HepG2 (cell line): ENCODE data around the gene CCDC91. TPM values are rescaled to one million over a fixed set of nuclear protein-coding genes. Genes with fewer than 3 reads are reported as not detected.

Source experiments
- ATAC-seq: fragments of 200-7000 bp; cut with Tn5 transposase; 3 replicates; pipeline ENCODE4 v1.9.1; 2020; ENCODE audit warnings: mild to moderate bottlenecking, moderate library complexity
- BruUV-seq: library from RNA; stranded (reverse); fragments of 400-500 nt; replicated peaks from 2 replicates; lab custom pipeline; 2021; lab: Mats Ljungman, UMichigan
- CTCF ChIA-PET: fragments of 300-600 bp; formaldehyde crosslinking; extraction: SDS; loops from one replicate; lab custom pipeline; 2021; ENCODE audit warnings: low total read pairs, inconsistent platforms, low intra/inter-chr PET ratio; lab: Yijun Ruan, JAX
- POLR2A ChIA-PET: fragments of 350-600 bp; sonication (Branson Sonifier 250); formaldehyde crosslinking; loops from one replicate; lab custom pipeline; 2020; ENCODE audit warnings: antibody characterized with exemption, inconsistent platforms; lab: Yijun Ruan, JAX
- DNase-seq: peaks from one replicate; pipeline ENCODE4 v3.0.0-alpha.2; 2015; ENCODE audit warnings: low spot score
- FAIRE-seq: peaks from 3 replicates; lab custom pipeline; 2011; peaks lifted over from hg19 to GRCh38; lab: Jason Lieb, UNC
- H2AFZ ChIP-seq: one replicate; pipeline ENCODE4 v1.6.1; 2011; ENCODE audit warnings: low read length, inconsistent platforms
- H3K27ac ChIP-seq: fragments of 300-600 bp; 3 replicates; pipeline ENCODE4 v1.8.0; 2011; ENCODE audit warnings: mixed run types, mild to moderate bottlenecking, mixed read lengths, low read length, inconsistent platforms; ENCODE audit not compliant: insufficient read depth; ENCODE audit errors: extremely low read length
- H3K27me3 ChIP-seq, 2 experiments: fragments of 200-600 bp in 1 of 2; 2 replicates in 1 of 2; 3 replicates in 1 of 2; pipeline versions ENCODE4 v1.6.0 to v1.8.0; 2011; ENCODE audit warnings: low read length in 2 of 2, mild to moderate bottlenecking in 2 of 2, moderate library complexity in 2 of 2, inconsistent platforms in 1 of 2; ENCODE audit not compliant: insufficient read depth in 2 of 2, control insufficient read depth in 1 of 2
- H3K36me3 ChIP-seq, 2 experiments: fragments of 200-600 bp in 1 of 2; replicated peaks in 1 of 2; 2 replicates in 1 of 2; 3 replicates in 1 of 2; pipeline versions ENCODE4 v1.5.1 to v1.8.0; 2011; ENCODE audit warnings: low read length in 2 of 2, inconsistent platforms in 1 of 2; ENCODE audit not compliant: insufficient read depth in 2 of 2, control insufficient read depth in 1 of 2
- H3K4me1 ChIP-seq: 2 replicates; pipeline ENCODE4 v1.5.1; 2012; ENCODE audit warnings: low read length, inconsistent platforms; ENCODE audit not compliant: insufficient read depth
- H3K4me2 ChIP-seq: 2 replicates; pipeline ENCODE4 v1.6.0; 2011; ENCODE audit warnings: low read depth, low read length, inconsistent platforms
- H3K4me3 ChIP-seq, 3 experiments: fragments of 200-600 bp in 1 of 3; sonication (generic), shearing (Covaris generic) in 1 of 3; replicated peaks in 1 of 3; 2 replicates each; pipeline ENCODE4 v1.5.1; 2011 to 2016; ENCODE audit warnings: low read length in 3 of 3, inconsistent platforms in 2 of 3, low read depth in 2 of 3, mild to moderate bottlenecking in 2 of 3, control low read depth in 1 of 3, mixed read lengths in 1 of 3; ENCODE audit not compliant: insufficient read depth in 1 of 3
- H3K79me2 ChIP-seq: one replicate; pipeline ENCODE4 v1.6.1; 2011; ENCODE audit warnings: low read length, inconsistent platforms; ENCODE audit not compliant: insufficient read depth
- H3K9ac ChIP-seq: 2 replicates; pipeline ENCODE4 v1.6.0; 2011; ENCODE audit warnings: mild to moderate bottlenecking, low read depth, low read length, inconsistent platforms; ENCODE audit not compliant: insufficient read depth
- H3K9me3 ChIP-seq: 2 replicates; pipeline ENCODE4 v1.5.1; 2012; ENCODE audit warnings: mild to moderate bottlenecking, low read length
- H4K20me1 ChIP-seq: 2 replicates; pipeline ENCODE4 v1.6.0; 2011; ENCODE audit warnings: inconsistent platforms, mild to moderate bottlenecking, low read length, moderate library complexity; ENCODE audit not compliant: insufficient read depth
- ARNTL ChIP-seq: sonication (generic); formaldehyde crosslinking; IDR thresholded peaks from 2 replicates; pipeline ENCODE4 v1.4.0; 2020; ENCODE audit warnings: mild to moderate bottlenecking, missing genetic modification reagents
- ATF4 ChIP-seq, 2 experiments: fragments of 450-650 bp in 1 of 2; sonication (generic) in 1 of 2; formaldehyde crosslinking; IDR thresholded peaks; 2 replicates each; pipeline versions ENCODE4 v1.5.0 to v1.8.0; 2020 to 2022; ENCODE audit warnings: mild to moderate bottlenecking in 1 of 2, missing genetic modification reagents in 1 of 2
- ATF7-NPFF ChIP-seq: sonication (generic); formaldehyde crosslinking; IDR thresholded peaks from 2 replicates; pipeline ENCODE4 v1.8.1; 2023; ENCODE audit warnings: mild to moderate bottlenecking, low read depth, missing genetic modification reagents, moderate library complexity
- JUN ChIP-seq: sonication (generic); formaldehyde crosslinking; IDR thresholded peaks from 2 replicates; pipeline ENCODE4 v1.4.0; 2020; ENCODE audit warnings: mild to moderate bottlenecking, missing genetic modification reagents
- KAT7 ChIP-seq: IDR thresholded peaks from 2 replicates; pipeline ENCODE4 v1.6.1; 2018; ENCODE audit warnings: borderline replicate concordance, missing compliant biosample characterization
- KDM5B ChIP-seq: sonication (generic); formaldehyde crosslinking; IDR thresholded peaks from 2 replicates; pipeline ENCODE4 v1.4.0; 2020; ENCODE audit warnings: missing genetic modification reagents, mild to moderate bottlenecking, borderline replicate concordance
- MAX ChIP-seq: IDR thresholded peaks from 2 replicates; pipeline ENCODE4 v1.6.1; 2012; ENCODE audit warnings: inconsistent platforms
- MED8 ChIP-seq: sonication (generic); formaldehyde crosslinking; IDR thresholded peaks from 2 replicates; pipeline ENCODE4 v1.8.1; 2023; ENCODE audit warnings: mild to moderate bottlenecking, missing genetic modification reagents; ENCODE audit not compliant: insufficient replicate concordance
- RFXAP ChIP-seq: sonication (generic); formaldehyde crosslinking; IDR thresholded peaks from 2 replicates; pipeline ENCODE4 v1.4.0; 2020; ENCODE audit warnings: missing genetic modification reagents, borderline replicate concordance
- SRSF1 ChIP-seq: fragments of 200-400 bp; formaldehyde crosslinking; optimal IDR thresholded peaks from 2 replicates; pipeline ENCODE3; 2017; ENCODE audit warnings: mild to moderate bottlenecking, low read depth, low read length, moderate library complexity
- TBP ChIP-seq: sonication (generic); formaldehyde crosslinking; IDR thresholded peaks from 2 replicates; pipeline ENCODE4 v1.5.0; 2020; ENCODE audit warnings: missing genetic modification reagents
- TBX3 ChIP-seq: fragments of 450-650 bp; IDR thresholded peaks from 2 replicates; pipeline ENCODE4 v1.6.1; 2017; ENCODE audit warnings: antibody characterized with exemption, mild to moderate bottlenecking, inconsistent platforms, borderline replicate concordance
- U2AF1 ChIP-seq: fragments of 200-400 bp; formaldehyde crosslinking; optimal IDR thresholded peaks from 2 replicates; pipeline ENCODE3; 2017; ENCODE audit warnings: mild to moderate bottlenecking, low read depth, low read length
- ZBTB1 ChIP-seq: sonication (generic); formaldehyde crosslinking; IDR thresholded peaks from 2 replicates; pipeline ENCODE4 v1.4.0; 2020; ENCODE audit warnings: missing genetic modification reagents, borderline replicate concordance
- ZBTB10 ChIP-seq: sonication (generic); formaldehyde crosslinking; IDR thresholded peaks from 2 replicates; pipeline ENCODE4 v1.4.0; 2020; ENCODE audit warnings: missing genetic modification reagents, borderline replicate concordance
- ZNF224 ChIP-seq: sonication (generic); formaldehyde crosslinking; IDR thresholded peaks from 2 replicates; pipeline ENCODE4 v1.5.0; 2020; ENCODE audit warnings: mild to moderate bottlenecking, missing genetic modification reagents
- ZNF234 ChIP-seq: sonication (generic); formaldehyde crosslinking; conservative IDR thresholded peaks from 2 replicates; pipeline ENCODE4 v1.5.1; 2020; ENCODE audit warnings: mild to moderate bottlenecking, missing genetic modification reagents
- WGBS: methylation state at CpG from one replicate; pipeline ENCODE4 v1.1.6; 2017; ENCODE audit warnings: low lambda C conversion rate; 5-methylcytosine and 5-hydroxymethylcytosine counted together
- in situ Hi-C: cut with HindIII; loops from 2 replicates; pipeline ENCODE4 v1.10.0; 2017; ENCODE audit warnings: low pct_unique_long_range_greater_than_20kb; ENCODE audit not compliant: extremely low pct_ligation_motif_present
- intact Hi-C: fragments of 100-400 bp; cut with micrococcal nuclease; formaldehyde crosslinking; loops from one replicate; pipeline ENCODE4 v1.10.0; 2022; ENCODE audit not compliant: unreplicated experiment
- polyA plus RNA-seq, 8 experiments: library from polyadenylated mRNA; depleted of rRNA in 3 of 8; stranded (reverse) in 7 of 8; unstranded in 1 of 8; fragments of >200 nt; fragmentation: Illumina TruSeq in 4 of 8; extraction: Trizol in 4 of 8; gene quantifications; 2 replicates each; pipeline versions ENCODE4 v1.2.1 to v1.2.3, GENCODE V29; 2011 to 2016; ENCODE audit warnings: low read depth in 4 of 8, missing spikeins in 1 of 8, mixed read lengths in 1 of 8; ENCODE audit not compliant: insufficient read depth in 1 of 8
- total RNA-seq, 5 experiments: library from RNA; depleted of rRNA; stranded (reverse); fragments of >200 nt; fragmentation: Illumina TruSeq; extraction: Trizol; gene quantifications; 2 replicates each; pipeline ENCODE4 v1.2.3, GENCODE V29; 2016; ENCODE audit warnings: low read depth in 1 of 5

Gene CCDC91
- total and polyA plus RNA-seq, 2 of the 13 experiments (the other 11 are each of a cell fraction or from before 2014, with no cell fraction given) = 9.8 to 15.8 TPM

- no peak for TF ChIP-seq ATF4 (CRISPR knock-in tag; IDR thresholded peaks at IDR 0.05)
- TF ChIP-seq ZBTB1 (CRISPR knock-in tag) = no peak
- TF ChIP-seq ARNTL = no peak
Observed at GRCh38 chr12:28149279-28149678, 41.0 kb upstream of the CCDC91 start (continued).

GRCh38 chr12:28156362-28156761 lies 33.9 kb upstream of the CCDC91 start:
- ChIA-PET CTCF (no interaction called here), POLR2A (no interaction called here)
- WGBS = 0% methylated on average over 1 of the region's 1 CpG
- DNase-seq (no peak), FAIRE-seq (no peak), ATAC-seq (no peak)
- Histone ChIP-seq H3K4me2 (no peak overlapping the region), H3K27ac (no peak overlapping the region), H3K36me3 (no peaks in the 10 kb centered on the region), H3K4me1 (no peaks in the 10 kb centered on the region), H4K20me1 (no peaks in the 10 kb centered on the region), H3K27me3 (no peaks in the 10 kb centered on the region), H3K9ac (no peak overlapping the region), H2AFZ (no peak overlapping the region), H3K4me3 (no peak overlapping the region), H3K9me3 (no peaks in the 10 kb centered on the region), H3K79me2 (no peaks in the 10 kb centered on the region)
- no TSS peak for BruUV-seq
- intact Hi-C loops (no loop called here), in situ Hi-C loops (loop anchor here (25.0 kb wide), 1 partner anchor 419 kb away; no protein-coding TSS in a partner anchor)
- TF ChIP-seq TBP (no peak), ZNF234 (CRISPR knock-in tag) (no peak), TBX3 (no peak), ZNF224 (CRISPR knock-in tag) (no peak), JUN (CRISPR knock-in tag) (no peak), KAT7 (CRISPR knock-in tag) (no peak), ATF7-NPFF (no peak), MED8 (no peak), RFXAP (no peak), MAX (no peak), KDM5B (CRISPR knock-in tag) (no peak), SRSF1 (no peak), U2AF1 (no peak), ZBTB10 (CRISPR knock-in tag) (no peak)
